ENCODE measurements around the gene DCUN1D3.

The DCUN1D3 gene

GRCh38 chr16:20918486-20919239 lies 18.5 kb upstream of the DCUN1D3 start:
- peak; percentile 61 for DNase-seq

- DNase-seq: no peak
Observed at GRCh38 chr16:20916942-20917341, 16.8 kb upstream of the DCUN1D3 start.

GRCh38 chr16:20916289-20916688 lies 16.1 kb upstream of the DCUN1D3 start:
- no peak for DNase-seq

- DNase-seq: peak; percentile 43
Observed at GRCh38 chr16:20911361-20911760, 11.2 kb upstream of the DCUN1D3 start.

GRCh38 chr16:20910781-20911321 lies 10.7 kb upstream of the DCUN1D3 start:
- DNase-seq: peak; percentile 94

- DNase-seq: peak; percentile 93
Observed at GRCh38 chr16:20906341-20907255, 6.4 kb upstream of the DCUN1D3 start.

GRCh38 chr16:20905576-20905975 lies 5.4 kb upstream of the DCUN1D3 start:
- DNase-seq: no peak

- DNase-seq: peak; percentile 85
Observed at GRCh38 chr16:20904507-20905081, 4.4 kb upstream of the DCUN1D3 start.

GRCh38 chr16:20903899-20904506 lies 3.8 kb upstream of the DCUN1D3 start:
- DNase-seq: no peak

- DNase-seq: no peak
Observed at GRCh38 chr16:20903116-20903898, 3.1 kb upstream of the DCUN1D3 start.

GRCh38 chr16:20902426-20902825 lies 2.3 kb upstream of the DCUN1D3 start:
- no peak for DNase-seq

GRCh38 chr16:20901436-20902112 lies 1.4 kb upstream of the DCUN1D3 start:
- DNase-seq: peak; percentile 47

GRCh38 chr16:20901068-20901435 lies 894 bp upstream of the DCUN1D3 start:
- DNase-seq: no peak

GRCh38 chr16:20899477-20900298 lies 470 bp downstream of the DCUN1D3 start:
- DNase-seq: peak; percentile 42

- peak; percentile 88 for DNase-seq
Observed at GRCh38 chr16:20899071-20899470, 1.1 kb downstream of the DCUN1D3 start.

- DNase-seq: no peak
Observed at GRCh38 chr16:20897922-20898321, 2.2 kb downstream of the DCUN1D3 start.

GRCh38 chr16:20897253-20897897 lies 2.8 kb downstream of the DCUN1D3 start:
- DNase-seq: peak; percentile 22

- no peak for DNase-seq
Observed at GRCh38 chr16:20894388-20894787, 5.8 kb downstream of the DCUN1D3 start.

- DNase-seq: no peak
Observed at GRCh38 chr16:20889625-20890275, 10.4 kb downstream of the DCUN1D3 start.
